ENCODE results near the gene DRC1.

The DRC1 gene

GRCh38 chr2:26479131-26479788 lies 77.5 kb downstream of the DRC1 start:
- no peak for DNase-seq

- DNase-seq = no peak
These were observed 78.3 kb downstream of the DRC1 start for GRCh38 chr2:26479789-26480565.

GRCh38 chr2:26480566-26481423 lies 79.1 kb downstream of the DRC1 start:
- no peak for DNase-seq

- no peak for DNase-seq
These were observed 80.0 kb downstream of the DRC1 start for GRCh38 chr2:26481706-26482105.

GRCh38 chr2:26482211-26483026 lies 80.7 kb downstream of the DRC1 start:
- DNase-seq = no peak

GRCh38 chr2:26483027-26483326 lies 81.3 kb downstream of the DRC1 start:
- no peak for DNase-seq

- DNase-seq = no peak
These were observed 81.8 kb downstream of the DRC1 start for GRCh38 chr2:26483516-26483915.

- no peak for DNase-seq
These were observed 82.3 kb downstream of the DRC1 start for GRCh38 chr2:26483957-26484565.

- no peak for DNase-seq
These were observed 82.9 kb downstream of the DRC1 start for GRCh38 chr2:26484579-26484978.

- no peak for DNase-seq
These were observed 83.4 kb downstream of the DRC1 start for GRCh38 chr2:26485099-26485498.

GRCh38 chr2:26485725-26486418 lies 84.2 kb downstream of the DRC1 start:
- DNase-seq = no peak

- no peak for DNase-seq
These were observed 85.1 kb downstream of the DRC1 start for GRCh38 chr2:26486789-26487188.

- DNase-seq = no peak
These were observed 85.5 kb downstream of the DRC1 start for GRCh38 chr2:26487192-26487591.

- no peak for DNase-seq
These were observed 86.9 kb downstream of the DRC1 start for GRCh38 chr2:26488463-26489212.

GRCh38 chr2:26489213-26489850 lies 87.6 kb downstream of the DRC1 start:
- DNase-seq = no peak

- DNase-seq = no peak
These were observed 89.9 kb downstream of the DRC1 start for GRCh38 chr2:26491563-26492167.

- DNase-seq = no peak
These were observed 91.2 kb downstream of the DRC1 start for GRCh38 chr2:26492749-26493515.

GRCh38 chr2:26493566-26493965 lies 91.8 kb downstream of the DRC1 start:
- no peak for DNase-seq

- no peak for DNase-seq
These were observed 92.5 kb downstream of the DRC1 start for GRCh38 chr2:26494199-26494598.
